ENCODE data around the gene LDLRAD4. TPM values are rescaled to one million over a fixed set of nuclear protein-coding genes. Genes with fewer than 3 reads are reported as not detected.

Gene LDLRAD4
- total RNA-seq, 6 donors from 2014 or later: 19.5 to 26.6 (median 24.4) TPM

GRCh38 chr18:13625843-13626543, 407.4 kb downstream of the LDLRAD4 start:
- 89 to 95% methylated on average over 8 of the region's 8 CpGs for WGBS, 2 donors
- ATAC-seq (ENCODE audit: low FRiP score in 2 of 2): no peak
- peaks cover 0 to 4% (median 1%) of the 10 kb centered on the region in 4 donors for H3K4me1 ChIP-seq

DNA sequence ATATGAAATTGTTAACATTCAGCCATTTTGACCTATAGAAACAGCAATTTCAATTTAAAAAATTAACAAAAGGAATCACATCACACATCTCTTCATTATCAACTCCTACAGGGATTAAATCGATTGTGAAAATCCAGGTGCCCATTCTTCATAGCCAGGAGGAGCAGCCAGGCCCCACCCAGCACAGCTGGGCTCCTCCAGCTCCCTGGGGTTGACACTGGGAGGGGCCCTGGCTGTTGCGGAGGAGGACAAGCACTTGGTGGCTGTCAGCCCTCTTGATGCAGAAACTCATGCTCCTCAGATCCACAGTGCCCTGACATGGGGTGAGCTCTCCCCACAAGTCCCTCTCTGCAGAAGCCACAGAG, 408.0 kb downstream of the LDLRAD4 start:
- Histone ChIP-seq H3K36me3 (no peaks in the 10 kb centered on the region), H3K27me3 (no peaks in the 10 kb centered on the region), H3K27ac (no peak overlapping the region), H3K4me1 (peaks cover 0 to 4% (median 1%) of the 10 kb centered on the region in 4 donors), H3K9me3 (no peaks in the 10 kb centered on the region), H3K4me3 (no peak overlapping the region)
- DNase-seq: no peak
- TF ChIP-seq EP300 (IDR thresholded peaks at IDR 0.05) (no peak), POLR2AphosphoS5 (IDR thresholded peaks at IDR 0.05) (no peak), POLR2A (IDR thresholded peaks at IDR 0.05) (no peak)
- TF ChIP-seq, protein P1, sequence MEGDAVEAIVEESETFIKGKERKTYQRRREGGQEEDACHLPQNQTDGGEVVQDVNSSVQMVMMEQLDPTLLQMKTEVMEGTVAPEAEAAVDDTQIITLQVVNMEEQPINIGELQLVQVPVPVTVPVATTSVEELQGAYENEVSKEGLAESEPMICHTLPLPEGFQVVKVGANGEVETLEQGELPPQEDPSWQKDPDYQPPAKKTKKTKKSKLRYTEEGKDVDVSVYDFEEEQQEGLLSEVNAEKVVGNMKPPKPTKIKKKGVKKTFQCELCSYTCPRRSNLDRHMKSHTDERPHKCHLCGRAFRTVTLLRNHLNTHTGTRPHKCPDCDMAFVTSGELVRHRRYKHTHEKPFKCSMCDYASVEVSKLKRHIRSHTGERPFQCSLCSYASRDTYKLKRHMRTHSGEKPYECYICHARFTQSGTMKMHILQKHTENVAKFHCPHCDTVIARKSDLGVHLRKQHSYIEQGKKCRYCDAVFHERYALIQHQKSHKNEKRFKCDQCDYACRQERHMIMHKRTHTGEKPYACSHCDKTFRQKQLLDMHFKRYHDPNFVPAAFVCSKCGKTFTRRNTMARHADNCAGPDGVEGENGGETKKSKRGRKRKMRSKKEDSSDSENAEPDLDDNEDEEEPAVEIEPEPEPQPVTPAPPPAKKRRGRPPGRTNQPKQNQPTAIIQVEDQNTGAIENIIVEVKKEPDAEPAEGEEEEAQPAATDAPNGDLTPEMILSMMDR (IDR thresholded peaks at IDR 0.05): no peak
- no peak for ATAC-seq (ENCODE audit: low FRiP score in 2 of 2)
- WGBS, 2 donors: 75 to 96% methylated on average over 2 of the region's 2 CpGs

More at GRCh38 chr18:13625843-13626543, 407.4 kb downstream of the LDLRAD4 start:
- Histone ChIP-seq H3K9me3 (no peaks in the 10 kb centered on the region), H3K4me3 (no peak overlapping the region), H3K27ac (no peak overlapping the region), H3K36me3 (no peaks in the 10 kb centered on the region), H3K27me3 (no peaks in the 10 kb centered on the region)
- no peak for DNase-seq
- TF ChIP-seq, protein P1 (IDR thresholded peaks at IDR 0.05): no peak
- TF ChIP-seq EP300 (IDR thresholded peaks at IDR 0.05): no peak

- DNase-seq (no peak), ATAC-seq (ENCODE audit: low FRiP score in 2 of 2) (no peak)
- WGBS, 2 donors: 88 to 93% methylated on average over 5 to 7 of the region's 8 CpGs
- no peak for TF ChIP-seq POLR2AphosphoS5 (IDR thresholded peaks at IDR 0.05)
- TF ChIP-seq, protein P1 (IDR thresholded peaks at IDR 0.05): no peak
- no peak for TF ChIP-seq POLR2A (IDR thresholded peaks at IDR 0.05)
- no peak for TF ChIP-seq EP300 (IDR thresholded peaks at IDR 0.05)
- Histone ChIP-seq H3K27me3 (no peaks in the 10 kb centered on the region), H3K4me3 (no peak overlapping the region), H3K36me3 (no peaks in the 10 kb centered on the region), H3K4me1 (peaks cover 0 to 4% (median 1%) of the 10 kb centered on the region in 4 donors), H3K27ac (no peak overlapping the region), H3K9me3 (no peaks in the 10 kb centered on the region)
Observed at GRCh38 chr18:13627639-13628038, 409.1 kb downstream of the LDLRAD4 start.

DNA sequence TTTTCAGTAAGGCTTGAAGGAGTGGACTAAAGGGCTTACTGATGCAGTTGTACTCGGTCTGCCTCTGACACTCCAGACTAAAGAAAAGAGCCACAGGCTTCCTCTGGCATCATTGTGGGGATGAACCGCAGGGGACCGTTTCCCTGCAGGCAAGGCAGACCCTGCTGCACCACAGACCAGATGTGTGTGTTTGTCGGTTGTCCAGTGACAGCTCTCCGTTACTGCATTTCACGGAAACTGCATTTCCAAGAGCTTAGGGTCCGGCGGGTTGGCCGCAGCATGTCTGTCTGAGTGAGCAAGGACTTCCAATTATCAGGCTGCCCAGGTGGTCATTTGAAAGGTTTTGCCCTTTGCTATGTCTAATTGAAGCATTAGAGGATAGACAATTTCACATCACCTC, 409.7 kb downstream of the LDLRAD4 start:
- Histone ChIP-seq H3K36me3 (no peaks in the 10 kb centered on the region), H3K9me3 (no peaks in the 10 kb centered on the region), H3K27me3 (no peaks in the 10 kb centered on the region), H3K4me3 (no peak overlapping the region), H3K27ac (no peak overlapping the region), H3K4me1 (peaks cover 0 to 4% (median 1%) of the 10 kb centered on the region in 4 donors)
- WGBS, 2 donors: 75 to 88% methylated on average over 9 of the region's 9 CpGs
- TF ChIP-seq POLR2A (IDR thresholded peaks at IDR 0.05): no peak
- no peak for TF ChIP-seq POLR2AphosphoS5 (IDR thresholded peaks at IDR 0.05)
- TF ChIP-seq EP300 (IDR thresholded peaks at IDR 0.05): no peak
- TF ChIP-seq, protein P1 (IDR thresholded peaks at IDR 0.05): no peak
- no peak for ATAC-seq (ENCODE audit: low FRiP score in 2 of 2)
- DNase-seq: no peak

Measured in upper lobe of left lung (tissue), 6 donors.